Neural progenitor cell (in vitro differentiated cells): Measurements from ENCODE around the gene FUBP1. TPM values are rescaled to one million over a fixed set of nuclear protein-coding genes. Genes with fewer than 3 reads are reported as not detected.

Experiments
- DNase-seq: peaks from one replicate; pipeline ENCODE4 v3.0.0-alpha.2; 2016; ENCODE audit warnings: low spot score
- H2AFZ ChIP-seq: fragments of 200-600 bp; sonication (generic); replicated peaks from 2 replicates; pipeline ENCODE4 v1.6.1; 2016; ENCODE audit warnings: antibody characterized with exemption
- H3F3A ChIP-seq: fragments of 200-600 bp; sonication (generic); 2 replicates; pipeline ENCODE4 v1.6.1; 2016; ENCODE audit warnings: antibody characterized with exemption, low read depth
- H3K27ac ChIP-seq: fragments of 200-600 bp; sonication (generic); 2 replicates; pipeline ENCODE4 v1.5.1; 2016; ENCODE audit warnings: mild to moderate bottlenecking
- H3K27me3 ChIP-seq: fragments of 200-600 bp; sonication (generic); 2 replicates; pipeline ENCODE4 v1.6.1; 2016; ENCODE audit warnings: mild to moderate bottlenecking, moderate library complexity
- H3K36me3 ChIP-seq: fragments of 200-600 bp; sonication (generic); 2 replicates; pipeline ENCODE4 v1.5.1; 2016
- H3K4me1 ChIP-seq: fragments of 200-600 bp; sonication (generic); 2 replicates; pipeline ENCODE4 v1.6.1; 2016; ENCODE audit warnings: mixed run types
- H3K4me2 ChIP-seq: fragments of 200-600 bp; sonication (generic); 2 replicates; pipeline ENCODE4 v1.6.1; 2016
- H3K4me3 ChIP-seq: fragments of 200-600 bp; sonication (generic); 2 replicates; pipeline ENCODE4 v1.5.1; 2016
- H3K79me2 ChIP-seq: fragments of 200-600 bp; sonication (generic); 2 replicates; pipeline ENCODE4 v1.6.1; 2016; ENCODE audit warnings: low read depth
- H3K9ac ChIP-seq: fragments of 200-600 bp; sonication (generic); 2 replicates; pipeline ENCODE4 v1.6.1; 2016
- H3K9me3 ChIP-seq: fragments of 200-600 bp; sonication (generic); 2 replicates; pipeline ENCODE4 v1.5.1; 2016; ENCODE audit warnings: low read depth
- H4K20me1 ChIP-seq: fragments of 200-600 bp; sonication (generic); 2 replicates; pipeline ENCODE4 v1.6.1; 2016; ENCODE audit warnings: low read depth
- H3K27ac Mint-ChIP-seq: 3 replicates; pipeline ENCODE4 v1.8.0; 2021; ENCODE audit warnings: mixed read lengths
- H3K27me3 Mint-ChIP-seq: 2 replicates; pipeline ENCODE4 v1.8.0; 2022; ENCODE audit warnings: low read depth, mild to moderate bottlenecking, inconsistent platforms, moderate library complexity, mixed read lengths; ENCODE audit not compliant: insufficient read depth
- H3K36me3 Mint-ChIP-seq: 3 replicates; pipeline ENCODE4 v1.8.0; 2021; ENCODE audit warnings: mixed read lengths
- H3K4me1 Mint-ChIP-seq: 3 replicates; pipeline ENCODE4 v1.8.0; 2021; ENCODE audit warnings: mixed read lengths
- H3K4me3 Mint-ChIP-seq: 3 replicates; pipeline ENCODE4 v1.8.0; 2021; ENCODE audit warnings: mild to moderate bottlenecking, moderate library complexity, mixed read lengths
- H3K9me3 Mint-ChIP-seq: 3 replicates; pipeline ENCODE4 v1.8.0; 2020; ENCODE audit warnings: mixed read lengths
- EZH2 ChIP-seq: fragments of 200-600 bp; sonication (generic); IDR thresholded peaks from 2 replicates; pipeline ENCODE4 v1.6.1; 2017; ENCODE audit warnings: antibody characterized with exemption, mild to moderate bottlenecking, moderate library complexity
- EZH2phosphoT487 ChIP-seq: fragments of 200-600 bp; sonication (generic); IDR thresholded peaks from 2 replicates; pipeline ENCODE4 v1.6.1; 2017; ENCODE audit warnings: antibody characterized with exemption
- total RNA-seq: library from RNA; depleted of rRNA; stranded (reverse); fragments of >200 nt; gene quantifications from 2 replicates; pipeline ENCODE4 v1.2.3, GENCODE V29; 2015; ENCODE audit warnings: low replicate concordance
- TF ChIP-seq, protein P1 (sequence below): fragments of 200-600 bp; sonication (generic); IDR thresholded peaks from 2 replicates; pipeline ENCODE4 v1.5.1; 2017; ENCODE audit warnings: antibody characterized with exemption, mild to moderate bottlenecking

FUBP1 gene
- total RNA-seq, 1 donor from 2014 or later = 491 TPM

DNA sequence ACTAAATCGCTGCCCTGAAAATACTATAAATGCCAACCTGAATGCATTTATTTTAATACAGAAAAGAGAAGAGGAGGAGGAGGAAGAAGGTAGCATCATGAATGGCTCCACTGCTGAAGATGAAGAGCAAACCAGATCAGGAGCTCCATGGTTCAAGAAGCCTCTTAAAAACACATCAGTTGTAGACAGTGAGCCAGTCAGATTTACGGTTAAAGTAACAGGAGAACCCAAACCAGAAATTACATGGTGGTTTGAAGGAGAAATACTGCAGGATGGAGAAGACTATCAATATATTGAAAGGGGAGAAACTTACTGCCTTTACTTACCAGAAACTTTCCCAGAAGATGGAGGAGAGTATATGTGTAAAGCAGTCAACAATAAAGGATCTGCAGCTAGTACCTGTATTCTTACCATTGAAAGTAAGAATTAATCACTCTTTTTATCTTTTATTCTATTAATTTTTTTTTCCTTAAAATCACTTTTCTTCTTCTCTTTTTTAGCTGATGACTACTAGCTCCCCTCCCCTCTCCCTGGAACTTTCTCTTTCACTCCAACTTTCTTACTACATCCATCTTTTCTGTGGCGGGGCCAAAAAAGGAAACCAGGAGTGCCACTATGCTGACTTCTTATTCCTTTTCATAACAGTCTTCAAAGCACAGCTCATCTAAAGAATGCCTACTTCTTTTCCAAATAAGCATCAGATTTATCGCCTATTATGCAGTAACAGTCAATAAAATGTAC lies 36.3 kb downstream of the FUBP1 start:
- TF ChIP-seq EZH2 = no peak
- TF ChIP-seq, protein P1, sequence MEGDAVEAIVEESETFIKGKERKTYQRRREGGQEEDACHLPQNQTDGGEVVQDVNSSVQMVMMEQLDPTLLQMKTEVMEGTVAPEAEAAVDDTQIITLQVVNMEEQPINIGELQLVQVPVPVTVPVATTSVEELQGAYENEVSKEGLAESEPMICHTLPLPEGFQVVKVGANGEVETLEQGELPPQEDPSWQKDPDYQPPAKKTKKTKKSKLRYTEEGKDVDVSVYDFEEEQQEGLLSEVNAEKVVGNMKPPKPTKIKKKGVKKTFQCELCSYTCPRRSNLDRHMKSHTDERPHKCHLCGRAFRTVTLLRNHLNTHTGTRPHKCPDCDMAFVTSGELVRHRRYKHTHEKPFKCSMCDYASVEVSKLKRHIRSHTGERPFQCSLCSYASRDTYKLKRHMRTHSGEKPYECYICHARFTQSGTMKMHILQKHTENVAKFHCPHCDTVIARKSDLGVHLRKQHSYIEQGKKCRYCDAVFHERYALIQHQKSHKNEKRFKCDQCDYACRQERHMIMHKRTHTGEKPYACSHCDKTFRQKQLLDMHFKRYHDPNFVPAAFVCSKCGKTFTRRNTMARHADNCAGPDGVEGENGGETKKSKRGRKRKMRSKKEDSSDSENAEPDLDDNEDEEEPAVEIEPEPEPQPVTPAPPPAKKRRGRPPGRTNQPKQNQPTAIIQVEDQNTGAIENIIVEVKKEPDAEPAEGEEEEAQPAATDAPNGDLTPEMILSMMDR = no peak
- TF ChIP-seq EZH2phosphoT487 = no peak
- Histone ChIP-seq H2AFZ (no peak overlapping the region), H4K20me1 (peaks cover 17% of the 10 kb centered on the region), H3K4me2 (no peak overlapping the region), H3K4me1 (no peaks in the 10 kb centered on the region), H3F3A (peaks cover 79% of the 10 kb centered on the region), H3K9ac (no peak overlapping the region), H3K27ac (peak overlapping the region; percentile 44), H3K27me3 (no peaks in the 10 kb centered on the region), H3K36me3 (peaks cover 40% of the 10 kb centered on the region), H3K79me2 (peaks cover 3% of the 10 kb centered on the region), H3K9me3 (no peaks in the 10 kb centered on the region), H3K4me3 (no peak overlapping the region)
- H3K27ac Mint-ChIP-seq = no peak overlapping the region
- H3K27me3 Mint-ChIP-seq = no peaks in the 10 kb centered on the region
- DNase-seq = no peak
- H3K4me1 Mint-ChIP-seq = no peaks in the 10 kb centered on the region
- H3K9me3 Mint-ChIP-seq = no peaks in the 10 kb centered on the region
- H3K36me3 Mint-ChIP-seq = peaks cover 23% of the 10 kb centered on the region
- no peak overlapping the region for H3K4me3 Mint-ChIP-seq

DNA sequence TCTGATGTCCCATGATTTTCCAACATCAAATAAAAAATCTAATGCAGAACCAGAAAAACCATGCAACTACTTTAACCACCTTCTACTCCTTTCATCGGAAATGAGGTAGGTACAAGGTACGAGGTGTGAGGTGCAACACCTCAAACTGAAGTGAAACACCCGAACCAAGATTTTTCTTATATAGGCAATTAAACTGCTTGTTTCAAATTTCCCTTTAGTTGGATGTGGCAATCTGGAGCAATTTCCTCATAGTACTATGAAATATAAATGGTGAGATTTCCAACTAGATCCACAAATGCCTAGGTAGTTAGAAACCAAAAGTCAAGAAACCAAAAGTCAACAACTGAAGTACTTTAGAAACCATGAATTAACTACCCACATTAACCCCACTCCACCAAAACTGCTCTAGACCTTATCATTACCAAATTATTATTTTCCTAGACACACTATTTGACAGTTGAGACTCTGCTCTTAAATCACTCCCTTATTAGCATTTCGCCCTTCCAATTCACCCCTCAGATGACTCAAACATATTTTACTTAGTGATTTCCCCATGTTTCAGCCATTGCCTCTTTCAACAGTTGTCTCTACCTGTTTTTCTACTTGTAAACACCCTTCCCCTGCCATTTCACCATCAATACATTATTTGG lies 37.8 kb downstream of the FUBP1 start:
- H3K4me1 ChIP-seq = no peaks in the 10 kb centered on the region
- peaks cover 13% of the 10 kb centered on the region for H4K20me1 ChIP-seq
- no peak overlapping the region for H3K4me2 ChIP-seq
- no peak overlapping the region for H3K4me3 ChIP-seq
- Mint-ChIP-seq H3K36me3 (peaks cover 20% of the 10 kb centered on the region), H3K9me3 (no peaks in the 10 kb centered on the region), H3K4me1 (no peaks in the 10 kb centered on the region), H3K4me3 (no peak overlapping the region), H3K27ac (no peak overlapping the region), H3K27me3 (peaks cover 2% of the 10 kb centered on the region)
- TF ChIP-seq, protein P1 = no peak
- TF ChIP-seq EZH2 = no peak
- no peak for TF ChIP-seq EZH2phosphoT487
- no peak for DNase-seq
- H3F3A ChIP-seq = peaks cover 66% of the 10 kb centered on the region
- peaks cover 3% of the 10 kb centered on the region for H3K79me2 ChIP-seq
- H3K9ac ChIP-seq = no peak overlapping the region
- no peaks in the 10 kb centered on the region for H3K27me3 ChIP-seq
- peaks cover 25% of the 10 kb centered on the region for H3K36me3 ChIP-seq
- no peaks in the 10 kb centered on the region for H3K9me3 ChIP-seq
- no peak overlapping the region for H2AFZ ChIP-seq
- H3K27ac ChIP-seq = no peak overlapping the region

DNA sequence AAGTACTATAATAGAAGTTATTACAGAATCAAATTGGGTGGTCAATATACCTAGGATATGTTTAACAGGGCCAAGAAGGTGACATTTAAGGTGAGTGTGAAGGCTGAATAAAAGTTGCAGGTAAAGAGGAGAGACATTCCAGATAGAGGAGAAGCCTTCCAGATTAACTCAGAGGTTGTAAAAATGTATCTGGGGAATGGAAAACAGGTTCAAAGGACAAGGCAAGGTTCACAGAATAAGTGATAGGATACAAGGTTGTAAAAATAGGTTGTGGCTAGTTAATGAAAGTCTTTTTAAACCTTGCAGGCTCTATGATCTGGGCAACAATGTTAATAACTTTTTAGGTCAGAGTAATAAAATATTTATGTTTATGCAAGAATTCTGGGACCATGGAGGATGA lies 40.2 kb downstream of the FUBP1 start:
- Histone ChIP-seq H3K4me2 (no peak overlapping the region), H3K79me2 (no peaks in the 10 kb centered on the region), H3K4me3 (no peak overlapping the region), H3K36me3 (peaks cover 2% of the 10 kb centered on the region), H3K9me3 (no peaks in the 10 kb centered on the region), H3F3A (peaks cover 43% of the 10 kb centered on the region), H4K20me1 (peaks cover 13% of the 10 kb centered on the region), H3K9ac (no peak overlapping the region), H3K27me3 (no peaks in the 10 kb centered on the region), H3K4me1 (no peaks in the 10 kb centered on the region), H3K27ac (no peak overlapping the region), H2AFZ (no peak overlapping the region)
- H3K4me1 Mint-ChIP-seq = no peaks in the 10 kb centered on the region
- H3K27me3 Mint-ChIP-seq = peaks cover 2% of the 10 kb centered on the region
- H3K4me3 Mint-ChIP-seq = no peak overlapping the region
- H3K36me3 Mint-ChIP-seq = peaks cover 14% of the 10 kb centered on the region
- no peak overlapping the region for H3K27ac Mint-ChIP-seq
- no peaks in the 10 kb centered on the region for H3K9me3 Mint-ChIP-seq
- TF ChIP-seq EZH2 (no peak), EZH2phosphoT487 (no peak)
- DNase-seq = no peak

DNA sequence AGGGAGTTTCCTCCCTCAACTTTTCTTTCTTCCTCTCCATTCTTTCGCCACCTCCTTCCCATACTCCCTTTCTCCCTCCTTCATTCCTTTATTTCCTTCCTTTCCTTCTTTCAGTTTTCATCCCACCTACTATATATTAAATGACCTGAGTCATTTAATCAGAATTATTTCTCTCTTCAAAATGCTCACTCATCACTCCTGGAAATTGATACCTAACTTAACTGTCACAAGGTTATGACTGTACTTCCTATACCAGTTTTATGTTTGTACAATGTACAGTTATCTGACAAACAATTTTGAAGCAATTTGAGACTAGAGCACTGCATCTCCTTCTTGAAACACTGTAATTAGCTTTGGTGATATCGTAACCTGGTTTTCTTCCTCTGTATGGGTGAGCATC lies 49.1 kb downstream of the FUBP1 start:
- no peak overlapping the region for H3K4me2 ChIP-seq
- Mint-ChIP-seq H3K9me3 (no peaks in the 10 kb centered on the region), H3K4me1 (no peaks in the 10 kb centered on the region), H3K36me3 (no peaks in the 10 kb centered on the region), H3K27ac (no peak overlapping the region), H3K27me3 (no peaks in the 10 kb centered on the region), H3K4me3 (no peak overlapping the region)
- no peak overlapping the region for H3K9ac ChIP-seq
- no peaks in the 10 kb centered on the region for H4K20me1 ChIP-seq
- no peaks in the 10 kb centered on the region for H3K9me3 ChIP-seq
- H3K4me3 ChIP-seq = no peak overlapping the region
- H3K27ac ChIP-seq = no peak overlapping the region
- TF ChIP-seq, protein P1 = no peak
- TF ChIP-seq EZH2 (no peak), EZH2phosphoT487 (no peak)
- H3F3A ChIP-seq = peaks cover 6% of the 10 kb centered on the region
- no peak overlapping the region for H2AFZ ChIP-seq
- H3K4me1 ChIP-seq = no peaks in the 10 kb centered on the region
- H3K36me3 ChIP-seq = no peaks in the 10 kb centered on the region
- DNase-seq = no peak
- H3K79me2 ChIP-seq = no peaks in the 10 kb centered on the region
- no peaks in the 10 kb centered on the region for H3K27me3 ChIP-seq
